HEK293 (cell line): ENCODE measurements around the gene LCE3C.

ENCODE experiments used
- CTCF ChIP-seq: fragments of 450-650 bp; formaldehyde crosslinking; IDR thresholded peaks from 2 replicates; pipeline ENCODE4 v1.5.1; 2016; ENCODE audit warnings: missing biosample characterization, missing genetic modification characterization
- YY1 ChIP-seq: fragments of 450-650 bp; formaldehyde crosslinking; IDR thresholded peaks from 2 replicates; pipeline ENCODE4 v1.5.1; 2018; ENCODE audit warnings: missing biosample characterization, missing genetic modification characterization
- ZNF114 ChIP-seq: fragments of 450-650 bp; formaldehyde crosslinking; IDR thresholded peaks from 2 replicates; pipeline ENCODE4 v1.5.0; 2017; ENCODE audit warnings: missing biosample characterization, missing genetic modification characterization
- ZNF529 ChIP-seq: fragments of 450-650 bp; formaldehyde crosslinking; IDR thresholded peaks from 2 replicates; pipeline ENCODE4 v1.5.1; 2017; ENCODE audit warnings: missing genetic modification characterization, missing biosample characterization; ENCODE audit not compliant: insufficient replicate concordance
- ZNF660 ChIP-seq: fragments of 450-650 bp; IDR thresholded peaks from 2 replicates; pipeline ENCODE4 v1.5.1; 2018; ENCODE audit warnings: missing biosample characterization, mild to moderate bottlenecking, missing genetic modification characterization
- TF ChIP-seq, protein P1 (sequence below): fragments of 450-650 bp; formaldehyde crosslinking; IDR thresholded peaks from 2 replicates; pipeline ENCODE4 v1.5.1; 2016; ENCODE audit warnings: missing biosample characterization, missing genetic modification characterization

GRCh38 chr1:152599934-152600333 lies at the start of gene LCE3C:
- TF ChIP-seq ZNF660 (tag by site-specific recombination) (no peak), CTCF (tag by site-specific recombination) (no peak), ZNF114 (tag by site-specific recombination) (no peak), YY1 (no peak), ZNF529 (no peak)
- TF ChIP-seq, protein P1, sequence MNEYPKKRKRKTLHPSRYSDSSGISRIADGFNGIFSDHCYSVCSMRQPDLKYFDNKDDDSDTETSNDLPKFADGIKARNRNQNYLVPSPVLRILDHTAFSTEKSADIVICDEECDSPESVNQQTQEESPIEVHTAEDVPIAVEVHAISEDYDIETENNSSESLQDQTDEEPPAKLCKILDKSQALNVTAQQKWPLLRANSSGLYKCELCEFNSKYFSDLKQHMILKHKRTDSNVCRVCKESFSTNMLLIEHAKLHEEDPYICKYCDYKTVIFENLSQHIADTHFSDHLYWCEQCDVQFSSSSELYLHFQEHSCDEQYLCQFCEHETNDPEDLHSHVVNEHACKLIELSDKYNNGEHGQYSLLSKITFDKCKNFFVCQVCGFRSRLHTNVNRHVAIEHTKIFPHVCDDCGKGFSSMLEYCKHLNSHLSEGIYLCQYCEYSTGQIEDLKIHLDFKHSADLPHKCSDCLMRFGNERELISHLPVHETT (tag by site-specific recombination): no peak
